Stimulated activated CD8-positive, alpha-beta memory T cell treated with anti-CD3 and anti-CD28 coated beads, Interleukin-12 subunit alpha, Interleukin-12 subunit beta, amount 100 ng/mL, for 1 hour (primary cell): ENCODE results near the gene UROC1.
"Not testable (repeated sequence)": the region's sequence is repeated elsewhere in the genome, so short reads cannot be mapped to it uniquely, and the experiment has no call there.

Experiments used
- DNase-seq: peaks from one replicate; pipeline ENCODE4 v3.0.0-alpha.2; 2020; ENCODE audit warnings: low read depth

UROC1 gene

DNA sequence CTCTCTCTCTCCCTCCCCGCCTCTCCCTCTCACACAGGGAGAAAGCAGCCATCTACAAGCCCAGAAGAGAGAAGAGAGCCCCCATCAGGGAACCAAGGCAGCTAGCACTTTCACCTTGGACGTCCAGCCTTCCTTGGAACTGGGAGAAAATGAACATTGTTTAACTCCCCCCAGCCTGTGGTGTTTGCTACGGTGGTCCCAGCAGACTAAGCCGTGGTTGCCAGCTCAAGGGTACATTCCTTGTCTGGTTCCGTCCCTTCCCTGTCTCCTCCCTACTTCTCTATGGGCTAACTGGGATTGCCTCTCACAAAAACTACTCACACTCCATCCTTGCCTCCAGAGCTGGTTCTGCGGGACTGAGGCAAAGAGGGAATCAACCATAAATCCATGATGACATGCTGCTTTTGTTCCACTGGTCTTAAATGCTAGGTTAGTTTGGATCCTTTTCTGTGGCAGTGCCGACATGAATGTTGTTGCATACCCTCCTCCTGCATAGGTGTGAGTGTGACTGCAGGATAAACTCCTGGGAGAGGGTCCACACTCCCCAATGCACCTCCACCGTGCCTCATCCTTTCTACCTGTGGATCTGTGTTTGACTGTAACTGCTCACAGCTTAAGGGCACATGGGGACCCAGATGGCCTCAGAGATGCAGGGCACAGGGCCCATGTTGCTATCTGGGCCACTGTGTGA is 29.1 kb upstream of the UROC1 start:
- no peak for DNase-seq

DNA sequence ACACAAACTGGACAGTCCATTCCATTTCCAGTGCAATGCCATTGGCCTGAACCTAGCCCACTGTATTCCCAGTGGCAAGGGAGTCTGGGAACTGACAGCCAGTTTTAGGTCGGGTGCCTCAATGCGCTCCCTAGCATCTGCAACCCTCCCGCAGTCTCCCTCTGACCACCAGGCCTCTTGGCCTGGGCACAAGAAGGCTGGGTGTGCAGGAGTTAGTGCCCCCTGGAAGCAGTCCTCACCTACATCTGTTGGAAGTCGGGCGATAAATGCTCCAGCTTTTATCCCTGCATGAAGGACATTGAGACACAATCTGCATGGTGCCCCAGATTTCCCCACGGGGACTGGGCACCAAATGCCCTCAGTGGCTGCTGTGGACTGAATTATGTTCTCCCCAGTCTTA is 28.4 kb upstream of the UROC1 start:
- no peak for DNase-seq

DNA sequence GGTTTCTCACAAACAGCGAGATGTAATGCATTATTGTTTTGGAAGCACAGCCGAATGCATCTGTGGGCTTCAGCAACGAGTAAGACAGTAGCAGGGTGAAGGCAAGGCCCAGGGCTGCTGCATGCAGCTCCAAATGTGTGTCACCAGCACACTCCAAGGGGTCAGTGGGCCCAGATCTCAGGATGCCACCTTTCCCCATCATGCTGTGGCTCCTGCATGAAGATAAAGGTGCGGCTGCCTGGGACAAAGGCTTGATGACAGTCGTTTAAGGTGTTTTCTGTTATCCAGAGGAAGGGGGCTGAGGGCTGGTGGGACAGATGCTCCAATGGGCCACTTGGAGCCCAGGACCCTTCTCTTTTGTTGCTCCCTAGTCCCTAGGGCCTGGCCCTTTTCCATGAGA is 28.0 kb upstream of the UROC1 start:
- DNase-seq: no peak

DNA sequence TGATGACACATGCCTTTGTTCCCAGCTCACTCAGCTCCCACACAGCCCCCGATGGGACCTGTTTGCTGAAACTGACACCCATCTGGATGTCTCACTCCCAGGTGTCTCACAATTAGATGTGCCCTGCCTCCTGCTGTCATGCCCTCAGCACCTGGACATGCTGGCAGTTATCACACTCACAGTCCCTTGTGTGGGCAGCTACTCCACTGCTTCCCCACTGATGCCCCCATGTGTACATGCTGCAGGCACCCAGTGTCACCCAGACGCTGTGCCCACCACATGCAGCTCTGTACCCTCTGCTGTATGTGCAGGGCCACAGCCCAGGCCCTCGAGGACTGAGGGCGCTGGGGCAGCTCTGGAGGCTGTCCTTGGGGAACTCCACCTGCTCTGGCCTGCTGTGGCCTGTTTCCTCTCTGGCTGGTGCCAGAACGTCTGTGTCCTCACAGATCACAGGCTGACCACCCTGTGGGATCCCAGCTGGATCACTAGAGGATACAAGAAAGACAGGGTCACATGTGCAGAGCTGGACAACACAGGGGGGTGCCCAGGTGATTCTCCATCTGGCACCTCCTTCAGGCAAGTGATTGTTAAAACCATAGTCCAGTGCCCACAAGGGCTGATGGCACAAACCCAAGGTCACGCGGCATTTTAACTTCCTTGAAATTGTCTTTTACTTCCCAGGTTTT is 27.2 kb upstream of the UROC1 start:
- DNase-seq: no peak

DNA sequence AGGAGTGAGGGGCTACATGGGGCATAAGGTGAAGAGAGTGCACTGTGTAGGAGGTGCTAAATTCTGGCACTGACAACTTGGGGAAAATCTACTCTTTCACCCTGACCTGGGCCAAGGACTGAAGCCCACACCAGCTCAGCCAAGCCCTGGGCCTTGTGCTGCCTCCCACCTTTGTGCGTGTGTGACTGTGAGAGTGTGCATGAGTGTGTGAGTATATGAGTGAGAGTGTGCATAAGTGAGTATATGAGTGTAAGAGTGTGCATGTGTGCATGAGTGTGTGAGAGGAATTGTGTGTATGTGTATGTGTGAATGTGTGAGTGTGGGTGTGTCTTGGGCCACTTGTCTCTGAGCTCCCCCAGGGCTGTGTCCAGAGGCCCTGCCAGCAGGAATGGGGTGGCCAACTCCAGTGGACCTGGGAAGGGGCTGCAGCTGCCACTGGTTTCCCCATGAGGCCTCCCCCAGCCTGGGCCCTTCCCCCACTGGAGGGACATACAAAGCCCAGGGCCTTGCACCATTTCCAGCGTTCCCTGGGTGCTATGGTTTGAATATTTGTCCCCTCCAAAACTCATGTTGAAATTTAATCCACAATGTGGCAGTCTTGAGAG is 26.0 kb upstream of the UROC1 start:
- DNase-seq: no peak

DNA sequence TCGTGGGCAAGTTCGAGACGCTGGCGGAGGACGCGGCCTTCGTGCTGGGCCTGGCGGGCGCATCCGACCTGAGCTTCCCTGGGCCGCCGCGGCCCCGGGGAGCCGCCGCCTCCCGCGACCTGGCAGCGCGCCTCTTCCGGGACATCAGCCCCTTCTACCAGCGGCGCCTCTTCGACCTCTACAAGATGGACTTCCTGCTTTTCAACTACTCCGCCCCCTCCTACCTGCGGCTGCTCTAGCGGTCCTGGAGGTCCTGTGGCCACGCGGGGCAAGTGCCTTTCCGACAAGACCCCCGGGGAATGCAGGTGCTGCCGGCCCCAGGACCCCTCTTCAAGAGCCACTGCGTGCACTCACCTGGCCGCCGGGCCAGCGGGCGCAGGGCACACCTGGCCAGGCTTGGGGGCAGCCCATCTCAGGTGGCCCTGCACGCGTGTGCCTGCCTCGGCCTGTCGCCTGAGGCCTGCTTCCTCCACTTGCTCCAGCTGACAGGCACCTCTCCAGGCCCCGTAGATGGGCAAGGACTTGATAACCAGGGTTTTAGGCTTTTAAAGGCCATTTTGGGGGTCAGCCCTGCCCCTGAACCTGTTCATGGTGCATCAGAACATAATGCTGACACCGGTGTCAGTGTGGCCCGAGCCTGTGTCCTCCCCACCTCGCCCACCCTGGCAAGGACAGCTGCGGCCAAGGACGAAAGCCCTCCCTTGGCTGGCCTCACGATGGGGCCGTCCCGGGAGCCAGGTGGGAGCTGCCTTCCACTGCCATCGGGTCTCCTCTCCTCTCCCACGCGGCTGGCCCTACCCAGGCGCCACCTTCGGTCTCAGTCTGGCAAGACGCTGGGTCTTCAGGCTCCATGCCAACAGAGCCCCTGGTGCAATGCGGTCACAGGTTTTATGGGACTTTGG is 25.0 kb upstream of the UROC1 start:
- no peak for DNase-seq

DNA sequence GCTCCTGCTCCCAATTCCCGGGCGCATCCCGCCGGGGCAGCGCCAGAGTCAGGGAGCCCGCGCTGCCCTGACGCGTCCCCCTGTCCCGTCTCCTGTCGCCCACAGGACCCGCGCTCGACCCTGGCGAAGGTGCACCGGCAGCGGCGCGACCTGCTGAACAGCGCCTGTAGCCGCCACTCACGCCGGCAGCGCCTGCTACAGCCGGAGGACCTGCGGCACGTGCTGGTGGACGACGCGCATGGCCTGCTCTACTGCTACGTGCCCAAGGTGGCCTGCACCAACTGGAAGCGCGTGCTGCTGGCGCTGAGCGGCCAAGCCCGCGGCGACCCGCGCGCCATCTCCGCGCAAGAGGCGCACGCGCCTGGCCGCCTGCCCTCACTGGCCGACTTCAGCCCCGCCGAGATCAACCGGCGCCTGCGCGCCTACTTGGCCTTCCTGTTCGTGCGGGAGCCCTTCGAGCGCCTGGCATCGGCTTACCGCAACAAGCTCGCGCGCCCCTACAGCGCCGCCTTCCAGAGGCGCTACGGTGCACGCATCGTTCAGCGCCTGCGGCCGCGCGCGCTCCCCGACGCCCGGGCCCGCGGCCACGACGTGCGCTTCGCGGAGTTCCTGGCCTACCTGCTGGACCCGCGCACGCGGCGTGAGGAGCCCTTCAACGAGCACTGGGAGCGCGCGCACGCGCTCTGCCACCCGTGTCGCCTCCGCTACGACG is 24.2 kb upstream of the UROC1 start:
- no peak for DNase-seq

DNA sequence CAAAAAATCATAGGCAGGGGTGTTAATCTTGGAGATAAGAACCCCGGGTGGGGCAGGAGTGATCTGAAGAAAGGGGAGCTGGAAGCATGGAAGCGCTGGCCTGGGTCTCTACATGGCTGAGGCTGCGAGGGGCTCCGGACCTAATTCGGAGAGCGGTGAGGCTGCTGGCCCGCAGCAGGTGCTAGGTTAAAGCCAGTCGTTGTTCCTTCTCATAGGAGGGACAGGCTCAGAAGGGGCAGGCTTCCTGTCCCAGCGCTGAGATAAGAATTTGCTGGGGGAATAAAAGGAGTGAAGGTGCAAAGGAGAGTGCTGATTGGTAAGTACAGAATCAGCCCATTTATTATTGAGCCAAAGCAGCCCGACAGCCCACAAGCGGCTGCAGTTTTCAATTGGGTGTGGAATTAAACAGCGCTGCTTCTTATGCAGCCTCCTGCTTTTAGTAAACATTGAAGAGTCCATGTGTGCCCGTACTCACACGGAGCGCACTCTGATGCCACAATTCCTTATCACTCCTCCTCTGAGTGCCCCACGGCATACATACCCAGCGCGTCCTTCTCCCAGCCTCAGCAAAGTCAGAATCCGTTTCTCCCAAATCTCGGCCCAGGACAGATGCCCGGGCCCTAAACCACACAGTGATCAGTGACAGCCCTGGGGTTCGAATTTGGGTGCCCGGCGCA is 23.5 kb upstream of the UROC1 start:
- no peak for DNase-seq

DNA sequence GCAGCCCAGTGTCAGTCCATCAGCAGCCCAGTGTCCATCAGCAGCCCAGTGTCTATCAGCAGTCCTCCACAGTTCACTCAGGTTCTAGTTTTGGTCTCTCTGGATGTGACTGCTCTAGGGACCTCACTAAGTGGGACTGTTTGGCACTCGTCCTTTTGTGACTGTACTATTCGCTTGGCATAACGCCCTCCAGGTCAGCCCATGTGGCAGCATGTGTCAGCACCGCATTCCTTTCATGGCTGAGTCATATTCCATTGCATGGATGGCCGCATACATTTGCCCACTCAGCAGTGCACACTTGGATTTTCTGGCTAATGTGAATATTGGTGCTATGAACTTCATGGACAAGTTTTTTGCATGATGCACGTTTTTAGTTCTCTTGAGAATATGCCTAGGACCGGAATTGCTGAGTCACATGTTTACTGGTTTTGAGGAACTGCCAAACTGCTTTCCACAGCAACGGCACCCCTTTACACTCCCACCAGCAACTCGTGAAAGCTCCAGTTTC is 22.8 kb upstream of the UROC1 start:
- DNase-seq: no peak

DNA sequence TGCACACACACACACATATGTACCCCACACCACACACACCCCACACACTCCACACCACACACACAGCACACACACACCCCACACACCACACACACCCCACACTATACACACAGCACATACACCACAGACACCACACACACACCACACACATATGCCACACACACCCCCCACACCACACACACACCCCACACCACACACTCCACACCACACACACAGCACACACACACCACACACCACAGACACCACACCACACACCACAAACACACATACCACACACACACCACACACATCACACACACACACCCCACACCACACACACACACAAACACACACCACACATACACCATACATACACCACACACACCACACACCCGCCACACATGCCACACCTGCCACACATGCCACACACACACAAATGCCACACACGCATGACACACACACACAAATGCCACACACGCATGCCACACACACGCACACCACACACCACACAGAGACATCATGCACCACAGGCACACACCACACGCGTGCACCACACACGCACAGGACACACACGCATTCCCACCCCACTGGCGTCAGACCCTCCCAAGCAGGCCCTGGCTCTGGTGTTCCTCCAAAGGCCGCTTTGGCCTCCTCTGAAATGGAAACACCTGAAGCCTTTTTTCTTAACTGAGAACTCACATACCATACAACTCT is 22.1 kb upstream of the UROC1 start:
- DNase-seq: no peak

DNA sequence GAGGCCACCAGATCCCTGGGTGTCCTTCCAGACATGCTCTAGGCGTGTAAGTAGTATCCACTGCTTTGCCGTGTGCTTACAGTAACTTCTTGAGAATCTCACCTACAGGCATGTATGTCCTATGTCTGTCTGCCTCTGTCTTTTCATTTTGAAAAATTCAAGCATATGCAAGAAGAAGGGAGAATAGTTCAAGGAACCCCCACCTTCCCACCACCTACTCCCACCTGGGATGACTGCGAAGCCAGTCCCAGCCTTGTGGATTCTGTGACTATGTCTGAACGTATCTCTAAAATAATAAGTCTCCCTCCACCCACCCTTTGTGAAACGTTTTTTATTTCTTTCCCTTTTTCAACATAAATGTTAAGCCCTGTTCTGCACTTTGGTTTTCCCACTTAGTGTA is 21.4 kb upstream of the UROC1 start:
- DNase-seq: no peak

DNA sequence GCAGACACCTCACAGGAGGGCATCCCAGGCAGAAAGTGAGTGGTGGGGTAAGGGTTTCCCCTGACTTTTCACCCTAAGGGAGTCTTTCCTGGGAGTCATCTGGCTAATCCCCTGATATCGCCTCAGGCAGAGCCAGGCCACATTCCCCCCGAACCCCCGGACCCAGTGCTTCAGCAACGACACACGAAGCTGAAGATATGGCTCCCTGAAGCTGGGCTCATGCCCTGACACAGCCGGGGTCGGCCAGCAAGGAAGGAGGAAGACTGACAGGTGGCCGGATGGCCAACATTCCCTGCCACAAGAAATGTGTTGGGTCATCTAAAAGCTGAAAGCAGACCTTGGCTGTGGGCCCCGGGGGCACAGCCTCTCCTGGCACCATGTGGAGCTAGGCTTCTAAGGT is 20.7 kb upstream of the UROC1 start:
- no peak for DNase-seq

DNA sequence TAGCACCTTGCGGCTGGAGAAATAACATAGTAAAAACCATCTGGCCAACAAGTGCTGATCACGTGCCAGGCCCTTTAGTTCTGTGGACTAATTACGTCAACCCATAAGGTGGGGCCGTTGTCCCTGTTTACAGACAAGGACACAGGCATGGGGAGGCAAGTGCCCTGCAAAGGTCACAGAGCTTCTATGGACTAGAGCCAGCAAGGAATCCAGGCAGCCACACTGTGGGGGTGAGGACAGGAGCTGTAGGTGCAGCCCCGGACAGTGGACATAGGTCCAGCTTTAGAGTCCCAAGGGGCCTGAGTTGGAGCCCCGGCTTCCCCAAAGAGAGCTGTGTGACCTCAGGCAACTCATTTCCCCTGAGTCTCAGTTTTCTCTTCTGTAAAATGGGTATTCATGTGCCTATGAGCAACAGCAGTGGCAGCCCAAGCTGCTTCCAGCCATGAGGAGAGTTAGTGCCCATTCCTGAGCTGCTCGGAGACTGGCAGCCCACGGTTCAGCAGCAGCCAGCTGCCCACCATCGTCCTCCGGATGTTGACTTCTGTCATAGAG is 20.2 kb upstream of the UROC1 start:
- DNase-seq: no peak

DNA sequence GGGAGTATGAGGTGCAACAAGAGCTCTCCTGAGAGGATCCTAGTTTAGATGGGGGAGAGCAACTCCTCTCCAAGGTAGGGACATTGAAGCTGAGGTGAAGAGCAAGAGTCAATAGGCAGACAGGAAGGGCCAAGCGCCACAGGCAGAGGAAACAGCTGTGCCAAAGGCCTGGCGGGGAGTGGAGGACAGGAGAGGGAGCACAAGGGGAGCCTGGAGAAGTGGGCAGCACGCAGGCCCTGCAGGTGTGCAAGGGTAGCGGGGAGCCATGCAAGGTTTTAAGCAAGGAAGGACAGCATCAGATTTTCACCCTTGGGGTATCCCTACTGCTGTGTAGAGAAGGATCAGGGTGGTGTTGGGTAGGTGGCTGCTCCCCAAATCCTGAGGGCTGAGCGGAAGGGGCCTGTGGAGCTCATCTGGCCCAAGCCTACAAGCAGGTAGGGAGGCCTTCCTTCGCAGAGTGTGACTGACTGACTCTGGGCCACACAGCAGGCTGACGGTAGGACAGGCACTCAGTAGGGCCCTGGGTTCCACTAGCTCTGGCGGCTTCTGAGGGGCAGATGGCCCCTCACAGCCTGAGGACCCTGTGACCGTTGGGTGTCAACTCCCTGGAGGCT is 19.6 kb upstream of the UROC1 start:
- DNase-seq: no peak

DNA sequence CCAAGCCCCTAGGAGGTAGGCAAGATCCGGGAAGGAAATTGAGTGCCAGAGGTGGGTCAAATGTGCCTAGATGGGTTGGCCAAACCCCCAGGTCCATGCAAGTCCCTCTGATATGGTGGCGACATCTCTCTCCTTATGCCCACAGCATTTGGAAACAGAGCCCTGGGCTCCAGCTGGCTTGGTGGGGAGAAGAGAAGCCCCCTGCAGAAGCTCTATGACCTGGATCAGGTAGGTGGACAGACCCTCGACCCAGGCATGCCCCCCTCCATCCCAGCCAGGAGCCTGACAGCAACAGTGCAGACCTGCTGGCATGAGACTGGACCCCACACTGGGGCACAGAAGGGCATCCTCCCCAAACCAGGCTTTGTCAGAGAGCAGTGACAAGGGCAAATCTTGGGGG is 18.6 kb upstream of the UROC1 start:
- DNase-seq: no peak

DNA sequence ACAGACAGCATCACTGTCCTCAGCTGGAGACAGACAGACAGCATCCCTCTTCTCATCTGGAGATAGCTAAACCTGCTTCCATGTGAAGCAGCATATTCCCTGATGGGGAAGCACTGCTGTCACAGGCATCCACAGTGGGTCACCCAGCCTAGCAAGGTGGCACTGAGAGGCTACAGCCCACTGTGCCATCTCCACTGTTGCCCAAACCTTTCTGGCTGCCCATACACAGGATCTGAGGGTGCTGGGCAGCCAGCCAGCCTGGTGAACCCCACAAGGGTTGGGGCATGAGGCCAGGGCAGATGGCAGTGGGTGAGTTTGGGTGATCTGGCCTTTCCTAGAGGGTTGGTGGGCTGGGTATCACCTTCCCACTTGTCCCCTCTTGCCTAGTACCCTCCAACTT is 18.1 kb upstream of the UROC1 start:
- DNase-seq: no peak

DNA sequence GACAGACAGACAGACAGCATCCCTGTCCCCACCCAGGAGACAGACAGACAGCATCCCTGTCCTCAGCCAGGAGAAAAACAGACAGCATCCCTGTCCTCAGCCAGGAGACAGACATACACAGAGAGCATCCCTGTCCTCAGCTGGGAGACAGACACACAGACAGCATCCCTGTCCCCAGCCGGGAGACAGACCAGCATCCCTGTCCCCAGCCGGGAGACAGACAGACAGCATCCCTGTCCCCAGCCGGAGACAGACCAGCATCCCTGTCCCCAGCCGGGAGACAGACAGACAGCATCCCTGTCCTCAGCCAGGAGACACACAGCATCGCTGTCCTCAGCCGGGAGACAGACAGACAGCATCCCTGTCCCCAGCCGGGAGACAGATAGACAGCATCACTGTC is 17.1 kb upstream of the UROC1 start:
- not testable (repeated sequence) for DNase-seq

DNA sequence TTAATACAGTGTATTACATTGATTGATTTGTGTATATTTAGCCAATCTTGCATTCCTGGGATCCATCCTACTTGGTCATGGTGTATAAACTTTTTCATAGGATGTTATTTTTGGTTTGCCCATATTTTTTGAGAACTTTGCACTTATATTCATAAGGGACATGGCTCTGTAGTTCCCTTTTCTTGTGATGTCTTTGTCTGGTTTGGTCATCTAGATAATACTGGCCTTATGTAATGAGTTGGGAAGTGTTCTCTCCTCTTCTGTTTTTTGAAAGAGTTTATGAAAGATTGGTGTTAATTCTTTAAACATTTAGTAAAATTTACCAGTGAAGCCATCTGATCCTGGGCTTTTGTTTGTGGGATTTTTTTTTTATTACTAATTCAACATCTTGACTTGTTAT is 15.9 kb upstream of the UROC1 start:
- no peak for DNase-seq

DNA sequence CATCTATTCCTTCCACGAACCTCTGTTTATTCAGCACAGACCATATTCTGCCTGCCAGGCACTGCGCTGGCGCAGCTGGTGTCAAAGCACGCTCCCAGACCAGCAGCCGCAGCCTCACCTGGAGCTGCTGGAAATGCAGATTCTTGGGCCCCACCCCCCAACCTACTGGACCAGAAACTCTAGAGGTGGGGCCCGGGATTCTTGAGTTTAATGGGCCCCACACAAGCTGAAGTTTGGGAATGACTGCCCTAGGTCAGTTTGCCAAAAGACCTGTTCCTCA is 13.4 kb upstream of the UROC1 start:
- DNase-seq: no peak
